Activated CD8-positive, alpha-beta memory T cell treated with anti-CD3 and anti-CD28 coated beads, Interleukin-2, amount 50 U/mL, for 48 hours (primary cell): Measurements from ENCODE around the gene ANO2.
"Not testable (repeated sequence)": the region's sequence is repeated elsewhere in the genome, so short reads cannot be mapped to it uniquely, and the experiment has no call there.

Experiments used
- DNase-seq: peaks from one replicate; pipeline ENCODE4 v3.0.0-alpha.2; 2020

Gene ANO2

DNA sequence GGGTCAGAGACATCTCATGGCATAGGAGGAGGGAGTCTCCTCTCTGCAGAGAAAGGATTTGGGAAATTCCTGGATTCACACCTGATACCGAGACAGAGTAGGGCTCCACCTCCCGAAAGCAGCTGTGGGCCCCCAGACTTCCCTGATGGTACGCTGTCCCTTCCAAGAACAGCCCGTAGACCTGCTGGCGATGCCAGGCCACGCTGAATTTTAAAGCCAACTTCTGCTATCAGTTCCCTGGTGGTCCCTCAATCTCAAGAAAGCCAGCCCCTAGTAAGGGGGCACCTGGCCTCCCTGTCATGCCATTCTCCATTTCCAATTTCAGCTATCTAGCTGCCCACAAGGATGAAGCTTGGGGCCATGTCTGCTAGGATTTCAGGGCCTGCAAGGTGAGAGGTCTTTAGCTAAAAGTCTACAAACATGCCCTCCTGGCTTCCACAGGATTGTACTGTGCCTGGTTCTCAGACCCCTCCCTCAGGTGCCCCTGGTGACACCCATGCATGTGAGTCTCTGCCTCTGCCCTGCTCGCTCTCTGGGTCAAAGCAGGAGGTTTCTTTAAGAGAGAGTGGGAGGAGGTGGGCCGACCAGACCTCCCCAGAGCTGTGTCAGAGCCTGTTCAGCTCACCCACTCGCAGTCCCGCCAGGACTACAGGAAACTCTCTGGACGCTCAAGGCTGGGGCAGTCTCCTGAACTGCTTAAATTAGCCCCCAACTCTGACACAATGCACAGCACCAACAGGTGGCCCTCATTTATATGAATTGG, 30.5 kb downstream of the ANO2 start:
- no peak for DNase-seq

DNA sequence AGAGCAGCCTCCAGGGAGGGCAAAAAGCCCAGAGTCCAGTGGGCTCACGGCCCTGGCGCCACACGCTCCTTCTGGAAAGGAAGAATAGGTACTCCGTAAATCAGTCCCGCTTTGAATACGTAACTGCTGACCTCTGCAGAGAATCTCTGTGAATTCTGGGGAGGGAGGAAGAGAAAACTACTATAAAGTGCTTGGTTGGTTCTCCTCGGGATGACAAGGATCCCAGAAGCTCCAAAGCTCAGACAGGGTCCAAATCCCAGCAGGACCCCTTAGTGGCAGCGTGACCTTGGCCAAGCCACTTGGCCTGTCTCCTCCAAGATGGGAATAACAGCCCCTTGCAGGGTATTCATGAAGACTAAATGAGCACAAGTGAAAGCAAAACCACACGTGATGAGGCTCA, 31.7 kb downstream of the ANO2 start:
- no peak for DNase-seq

DNA sequence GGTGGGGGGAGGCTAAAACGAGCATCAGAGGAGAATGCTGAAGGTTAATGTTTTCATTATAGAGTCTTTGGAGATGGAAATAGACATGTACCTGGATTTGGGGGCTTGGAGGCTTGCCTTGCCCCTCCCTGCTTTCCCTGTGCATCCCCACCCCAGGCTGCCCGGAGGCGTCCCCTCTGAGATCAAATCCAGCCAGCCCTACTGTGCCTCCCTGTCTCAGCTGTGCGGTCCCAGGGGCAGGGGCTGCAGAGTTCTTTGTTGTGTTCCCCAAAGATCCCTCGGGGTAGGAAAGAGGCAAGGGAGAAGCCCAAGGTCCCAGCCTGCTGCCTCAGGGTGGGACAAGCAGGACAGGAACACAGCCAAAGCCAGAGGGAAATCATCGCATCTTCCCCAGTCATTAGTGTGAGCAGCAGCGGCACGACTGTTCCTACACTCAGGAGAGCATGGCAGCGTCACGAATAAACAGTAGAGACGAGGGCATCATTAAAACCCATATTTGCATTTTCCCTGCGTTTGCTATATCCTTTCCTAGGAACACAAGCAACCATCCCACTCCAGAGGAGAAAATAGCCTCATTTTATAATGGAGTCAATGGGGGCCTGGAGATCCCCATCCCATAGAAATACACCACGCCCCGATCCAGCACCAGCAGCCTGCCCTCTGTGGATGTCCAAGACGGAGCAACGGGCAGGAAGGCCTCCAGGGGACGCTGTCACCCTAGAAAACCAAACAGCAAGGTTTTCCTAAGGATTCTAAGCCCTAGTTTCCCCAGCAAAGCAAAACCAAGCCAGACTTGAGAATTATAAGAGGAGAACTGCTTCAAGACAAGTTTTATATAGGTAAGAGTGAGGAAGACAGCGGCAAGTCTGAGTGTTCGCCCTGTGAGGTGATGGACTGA, 32.4 kb downstream of the ANO2 start:
- DNase-seq = no peak

DNA sequence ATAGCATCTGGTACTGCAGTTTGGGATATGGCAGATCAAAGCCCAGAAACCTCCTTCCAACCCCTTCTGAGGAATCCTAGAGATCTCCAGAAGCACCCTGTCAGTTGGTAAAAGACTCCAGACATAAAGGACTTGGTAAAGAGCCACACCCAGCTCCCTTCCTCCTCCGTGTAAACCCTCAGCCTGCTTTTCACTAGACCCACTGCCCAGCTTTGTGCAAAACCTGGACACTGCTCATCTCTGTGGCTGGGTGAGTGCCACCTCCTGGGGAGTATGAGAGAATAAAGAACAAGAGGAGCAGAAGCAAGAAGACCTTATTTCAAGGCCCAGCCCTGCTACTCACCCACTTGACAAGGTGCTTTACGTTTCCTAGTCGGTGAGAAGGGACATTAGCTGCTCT, 33.0 kb downstream of the ANO2 start:
- DNase-seq = no peak

DNA sequence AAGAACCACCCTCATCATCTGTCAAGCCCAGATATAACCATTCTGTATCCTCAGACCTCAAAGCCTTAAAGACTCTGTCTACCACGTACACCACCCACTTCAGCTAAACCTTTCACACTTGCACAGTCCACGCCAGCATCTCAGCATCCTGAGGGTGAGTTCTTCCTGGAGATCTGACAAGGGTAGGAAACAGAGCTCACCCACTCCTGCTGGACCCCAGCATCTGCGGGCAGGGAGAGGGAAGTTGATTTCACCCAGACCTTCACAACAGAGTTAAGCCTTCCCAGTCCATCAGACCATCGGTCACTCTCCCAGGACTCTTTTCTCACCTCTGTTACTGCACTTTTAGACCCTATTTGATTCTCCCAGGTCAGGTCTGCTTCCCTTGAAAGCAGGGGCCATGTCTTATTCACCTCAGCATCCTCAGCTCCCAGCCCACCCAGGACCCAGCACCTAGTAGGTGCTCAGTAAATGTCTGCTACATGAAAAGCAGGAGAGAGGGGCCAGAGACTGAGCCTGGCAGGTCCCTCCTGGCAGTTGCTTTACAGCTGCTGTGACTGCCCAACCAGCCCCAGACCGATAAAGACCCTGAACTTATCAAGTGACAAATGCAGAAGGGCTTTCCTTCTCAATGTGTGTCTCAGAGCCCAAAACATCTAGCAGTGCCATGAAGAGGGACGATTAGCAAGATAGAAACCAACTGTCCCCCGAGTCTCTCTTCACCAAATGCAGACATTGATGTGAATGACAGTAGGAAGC, 34.1 kb downstream of the ANO2 start:
- DNase-seq = no peak

DNA sequence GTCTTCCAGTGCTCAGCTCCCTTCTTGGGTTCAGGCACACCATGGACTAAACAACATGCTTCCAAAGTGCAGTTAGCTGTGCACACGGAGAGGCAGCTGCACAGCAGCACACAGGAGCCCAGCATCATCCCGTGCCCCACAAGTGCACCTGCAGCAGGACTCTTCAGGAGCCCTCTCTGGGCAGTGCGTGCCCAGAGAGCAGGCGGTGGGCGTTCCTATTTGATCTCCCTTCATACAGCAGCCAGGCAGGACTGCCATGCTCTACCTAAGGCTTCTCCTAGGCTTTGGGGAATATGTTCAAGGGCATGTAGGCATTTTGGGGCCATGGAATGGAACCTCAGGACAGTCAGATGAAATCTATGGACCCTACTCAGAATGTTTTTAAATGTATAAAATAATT, 35.5 kb downstream of the ANO2 start:
- no peak for DNase-seq

DNA sequence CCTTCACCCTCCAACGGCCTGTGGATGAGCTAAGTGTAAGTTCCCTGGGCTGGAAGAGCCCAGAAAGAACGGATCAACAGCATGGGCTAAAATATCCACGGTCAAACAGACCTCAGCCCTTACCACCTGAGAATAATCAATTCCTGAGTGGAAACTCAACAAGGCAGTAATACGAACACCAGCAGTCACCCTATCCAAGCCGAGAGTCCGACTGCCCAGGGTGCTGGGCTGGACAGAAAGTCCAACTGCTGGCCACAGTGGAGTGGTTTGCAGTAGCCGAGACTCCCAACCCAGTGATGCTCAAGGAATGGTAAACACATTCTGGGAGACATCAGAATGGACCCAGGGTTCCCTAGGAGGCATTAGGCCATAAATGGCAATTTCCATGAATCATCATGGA, 36.8 kb downstream of the ANO2 start:
- no peak for DNase-seq

DNA sequence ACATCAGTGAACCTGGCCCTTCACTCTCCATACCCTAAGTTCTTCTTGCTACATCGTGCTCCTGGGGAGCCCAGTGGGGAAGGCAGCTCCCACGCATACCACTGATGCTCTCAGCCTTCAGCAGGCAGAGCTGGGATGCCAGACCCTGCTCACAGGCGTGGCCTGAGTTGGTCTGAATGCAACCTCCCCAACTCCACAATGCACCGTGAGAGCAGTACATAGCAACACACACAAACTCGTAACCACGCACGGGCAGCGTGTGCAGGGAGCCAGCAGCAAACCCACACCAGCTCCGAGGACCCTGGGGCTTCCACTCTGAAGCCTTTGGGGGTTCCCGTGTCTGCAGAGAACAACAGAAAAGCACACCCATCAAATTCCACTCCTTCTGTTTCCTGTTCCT, 37.3 kb downstream of the ANO2 start:
- DNase-seq = no peak

DNA sequence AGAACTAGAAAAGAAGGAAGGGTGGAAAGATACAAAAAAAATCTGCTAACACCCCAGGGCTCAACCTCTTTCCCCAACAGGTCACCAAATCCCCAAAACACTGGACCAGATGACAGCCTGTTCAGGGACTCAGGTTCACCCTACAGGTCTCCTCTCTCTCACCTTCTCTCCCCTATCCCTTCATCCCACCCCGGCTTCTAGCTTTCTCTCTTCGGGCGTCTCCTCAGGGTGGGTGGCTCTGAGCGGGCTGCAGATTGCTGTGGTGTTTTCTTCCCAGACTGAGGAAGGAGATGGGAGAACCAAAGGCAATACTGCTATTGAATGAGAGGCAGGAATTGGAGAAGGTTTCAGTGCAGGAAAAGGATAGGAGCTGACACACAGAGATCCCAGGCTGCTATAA, 39.3 kb downstream of the ANO2 start:
- no peak for DNase-seq

DNA sequence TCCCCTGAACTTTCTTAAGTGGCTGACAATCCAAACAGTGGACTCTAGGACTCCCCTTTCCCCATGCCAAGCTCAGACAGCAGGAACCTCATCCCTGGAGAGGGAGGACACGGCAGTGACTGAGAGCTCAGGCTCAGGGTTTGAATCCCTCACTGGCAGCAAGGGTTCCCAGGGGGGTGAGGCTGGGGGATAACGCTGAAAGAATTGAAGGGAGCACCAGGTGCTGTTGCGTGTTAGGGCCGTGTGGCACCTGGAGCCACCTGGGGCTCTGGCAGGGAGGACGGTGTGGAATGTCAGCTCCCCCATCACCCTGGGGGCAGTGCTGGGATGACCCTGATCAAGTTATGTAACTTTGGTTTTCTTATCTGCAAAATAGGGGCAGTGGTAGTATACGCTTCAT, 40.1 kb downstream of the ANO2 start:
- DNase-seq = peak; percentile 29

DNA sequence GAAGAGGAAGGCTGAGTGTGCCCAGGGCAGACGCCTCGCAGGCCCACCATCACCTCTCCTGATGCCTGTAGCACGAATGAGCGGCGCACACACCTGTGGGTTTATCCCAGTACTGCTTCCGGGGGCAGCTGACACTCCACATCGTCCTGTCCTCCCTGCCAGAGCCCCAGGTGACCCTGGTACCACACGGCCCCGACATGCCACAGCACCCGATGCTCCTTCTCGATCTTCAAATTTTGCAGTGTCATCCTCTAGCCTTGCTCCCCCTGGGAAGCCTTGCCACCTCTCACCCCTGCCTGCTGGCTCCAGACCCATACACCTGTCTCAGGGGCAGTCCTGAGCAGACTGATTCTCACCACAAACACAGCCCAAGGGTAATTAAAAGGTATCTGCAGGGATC, 40.6 kb downstream of the ANO2 start:
- DNase-seq = peak; percentile 10

DNA sequence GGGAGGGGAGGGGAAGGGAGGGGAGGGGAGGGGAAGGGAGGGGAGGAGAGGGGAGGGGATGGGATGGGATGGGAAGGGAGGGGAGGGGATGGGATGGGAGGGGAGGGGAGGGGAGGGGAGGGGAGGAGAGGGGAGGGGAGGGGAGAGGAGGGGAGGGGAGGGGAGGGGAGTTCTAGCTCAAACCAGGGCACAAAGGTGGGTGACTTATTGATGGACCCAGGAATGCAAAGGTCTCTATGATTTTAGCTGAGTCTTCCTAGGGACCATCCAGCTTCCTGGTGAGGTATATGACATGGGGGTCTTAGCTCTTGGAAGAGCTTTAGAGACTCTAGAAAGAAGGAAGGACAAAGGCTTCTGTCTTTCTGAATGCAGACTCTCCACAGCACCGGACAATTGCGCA, 42.3 kb downstream of the ANO2 start:
- no peak for DNase-seq

DNA sequence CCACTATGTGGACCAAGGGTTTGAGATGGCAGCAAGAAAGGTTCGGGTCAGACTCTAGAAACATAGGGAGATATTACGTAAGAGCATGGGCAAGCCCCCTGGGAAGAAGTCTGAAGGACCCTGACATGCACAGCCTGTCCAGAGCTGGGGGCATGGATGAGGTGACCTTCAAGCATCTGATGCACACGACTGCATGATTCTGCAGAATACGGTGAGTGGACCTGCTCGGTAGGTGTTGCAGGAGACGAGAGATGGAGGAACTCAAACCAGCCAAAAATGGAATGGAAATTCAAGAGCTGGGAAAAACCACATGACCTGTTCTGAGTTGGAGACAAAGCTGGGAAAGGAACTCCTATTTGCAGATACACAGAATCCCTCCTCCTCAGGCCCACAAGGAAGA, 43.6 kb downstream of the ANO2 start:
- no peak for DNase-seq

DNA sequence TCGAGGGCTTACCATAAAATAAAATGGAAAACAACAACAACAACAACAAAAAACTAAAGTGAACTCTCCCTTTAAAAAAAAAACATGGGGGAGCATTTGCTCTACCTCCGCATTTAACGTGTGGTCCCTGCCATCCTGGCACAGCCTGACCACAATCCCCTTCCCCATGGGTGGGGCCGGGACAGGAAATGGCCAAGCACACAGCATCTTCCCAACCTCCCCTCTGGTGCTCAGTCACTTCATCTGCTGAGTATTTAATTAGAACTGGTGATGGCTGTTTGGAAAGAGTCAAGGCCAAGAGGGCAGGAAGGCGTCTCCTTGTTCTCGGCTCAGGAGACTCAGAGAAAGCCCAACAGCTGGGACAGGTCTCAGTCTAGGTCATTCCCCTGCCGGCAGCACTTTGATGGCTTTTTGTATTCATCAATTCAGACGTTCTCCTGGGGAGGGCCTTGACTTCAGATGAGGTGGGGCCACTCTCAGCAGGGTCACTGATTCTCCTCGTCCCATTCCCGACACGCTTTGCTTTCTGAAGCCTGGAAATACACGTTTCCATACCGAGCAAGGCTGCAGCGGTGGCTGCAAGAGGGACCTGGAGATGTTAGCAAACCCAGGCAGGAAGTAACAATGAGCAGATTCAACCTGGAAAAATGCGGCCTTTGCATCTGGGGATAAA, 44.4 kb downstream of the ANO2 start:
- DNase-seq = no peak

DNA sequence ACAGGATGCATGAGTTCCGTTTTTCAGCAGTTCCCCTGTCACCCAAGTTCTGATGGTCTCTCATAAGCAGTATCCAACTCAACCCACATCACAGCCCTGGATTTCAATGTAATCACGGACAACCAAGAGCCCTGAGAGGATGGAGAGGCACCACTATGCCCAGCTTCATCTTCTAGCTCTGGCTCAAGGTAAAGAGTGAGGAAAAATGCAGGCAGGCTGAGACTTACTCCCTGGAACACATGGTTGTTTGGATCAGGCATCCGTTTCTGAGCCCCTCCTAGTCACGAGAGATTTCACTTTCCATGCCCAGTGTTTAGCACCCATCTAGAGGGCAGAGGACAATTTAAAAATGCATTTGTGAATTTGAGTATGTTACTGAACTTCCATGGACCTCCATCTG, 45.0 kb downstream of the ANO2 start:
- DNase-seq = no peak

DNA sequence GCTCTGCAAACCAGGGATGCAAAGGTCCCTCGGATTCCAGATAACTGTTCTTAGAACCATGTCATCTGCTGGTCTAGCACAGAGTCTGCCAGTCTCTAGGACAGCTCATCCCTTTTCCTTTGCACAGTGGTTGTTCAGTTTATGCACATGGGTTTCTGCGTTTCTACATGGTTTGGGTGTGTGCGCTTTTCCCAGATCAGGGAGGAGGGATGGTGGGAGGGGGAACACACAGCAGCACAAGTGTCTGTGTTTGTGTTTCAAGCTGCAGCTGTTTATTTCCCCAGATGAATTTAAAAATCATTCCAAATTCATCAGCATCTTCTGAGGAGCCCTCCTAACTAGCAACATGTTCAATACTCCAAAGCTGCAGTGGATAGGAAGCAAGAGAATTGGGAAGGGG, 45.4 kb downstream of the ANO2 start:
- DNase-seq = no peak

DNA sequence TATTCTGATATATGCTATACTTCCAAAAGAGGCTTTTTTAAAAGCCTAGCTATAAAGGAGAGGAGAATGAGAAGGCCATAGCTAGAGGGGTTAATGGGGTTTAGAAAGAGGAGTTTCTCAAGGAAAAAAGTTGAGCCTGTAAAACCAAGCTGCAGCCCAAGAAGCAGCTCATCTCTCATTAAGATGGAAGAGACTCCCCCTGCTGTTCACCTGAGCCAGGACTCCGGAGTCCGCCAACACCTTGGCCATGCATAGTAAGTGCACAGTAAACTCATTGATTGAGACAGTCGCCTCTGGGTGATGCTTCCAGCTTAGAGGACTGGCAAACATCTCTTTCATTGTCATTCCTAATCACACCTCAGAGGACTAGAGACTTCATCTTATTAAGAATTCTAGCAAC, 46.2 kb downstream of the ANO2 start:
- DNase-seq = no peak

DNA sequence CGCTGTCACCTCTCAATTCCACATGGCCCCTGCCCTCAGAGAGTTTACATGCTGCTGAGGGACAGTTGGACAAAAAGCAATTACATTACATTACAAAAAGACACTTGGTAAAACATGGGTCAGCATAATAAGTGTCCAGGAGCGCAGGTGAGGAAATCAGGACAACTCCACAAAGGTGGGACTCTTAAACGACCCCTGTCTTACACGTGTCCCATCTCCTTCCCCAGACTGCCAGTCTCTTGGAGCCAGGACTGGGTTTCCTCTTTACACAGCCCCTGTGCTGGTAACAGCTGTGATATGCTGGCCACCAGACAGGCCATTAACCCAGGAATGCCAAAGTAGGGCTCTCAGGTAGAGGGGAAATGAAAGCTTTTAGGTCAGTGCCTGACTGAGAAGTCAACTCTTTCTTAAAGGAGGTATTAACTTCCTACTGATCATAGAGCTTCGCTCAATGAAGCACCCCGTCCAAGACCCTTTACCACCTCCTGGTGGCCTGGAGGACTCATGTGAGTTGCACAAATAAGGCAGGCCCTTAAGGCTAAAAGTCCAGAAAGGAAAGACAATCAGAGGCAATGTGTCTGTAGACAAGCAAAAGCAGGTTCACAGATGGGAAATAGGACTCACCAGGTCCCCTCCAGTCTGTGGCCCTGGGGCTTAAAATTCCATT, 55.5 kb downstream of the ANO2 start:
- DNase-seq = peak; percentile 68

DNA sequence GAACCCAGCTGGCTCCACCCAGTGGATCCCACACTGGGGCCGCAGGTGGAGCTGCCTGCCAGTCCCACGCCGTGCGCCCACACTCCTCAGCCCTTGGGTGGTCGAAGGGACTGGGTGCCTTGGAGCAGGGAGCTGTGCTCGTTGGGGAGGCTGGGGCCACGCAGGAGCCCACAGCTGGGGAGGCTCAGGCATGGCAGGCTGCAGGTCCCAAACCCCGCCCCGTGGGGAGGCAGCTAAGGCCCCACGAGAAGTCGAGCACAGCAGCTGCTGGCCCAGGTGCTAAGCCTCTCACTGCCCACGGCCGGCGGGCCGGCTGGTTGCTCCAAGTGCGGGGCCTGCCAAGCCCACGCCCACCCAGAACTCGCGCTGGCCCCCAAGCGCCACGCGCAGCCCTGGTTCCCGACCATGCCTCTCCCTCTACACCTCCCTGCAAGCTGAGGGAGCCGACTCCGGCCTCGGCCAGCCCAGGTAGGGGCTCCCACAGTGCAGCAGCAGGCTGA, 56.2 kb downstream of the ANO2 start:
- DNase-seq = no peak

DNA sequence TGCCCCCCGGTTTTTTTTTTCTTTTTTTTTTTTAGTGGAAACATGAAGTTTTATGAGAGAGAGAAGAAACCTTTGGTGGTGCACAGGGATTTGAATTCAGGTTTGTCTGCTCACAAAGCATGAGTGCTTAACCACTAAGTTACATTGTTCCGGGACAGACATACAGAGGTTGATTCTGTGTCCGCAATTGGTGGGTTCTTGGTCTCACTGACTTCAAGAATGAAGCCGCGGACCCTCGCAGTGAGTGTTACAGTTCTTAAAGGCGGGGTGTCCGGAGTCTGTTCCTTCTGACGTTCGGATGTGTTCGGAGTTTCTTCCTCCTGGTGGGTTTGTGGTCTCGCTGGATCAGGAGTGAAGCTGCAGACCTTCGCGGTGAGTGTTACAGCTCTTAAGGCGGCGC, 57.2 kb downstream of the ANO2 start:
- DNase-seq = not testable (repeated sequence)

DNA sequence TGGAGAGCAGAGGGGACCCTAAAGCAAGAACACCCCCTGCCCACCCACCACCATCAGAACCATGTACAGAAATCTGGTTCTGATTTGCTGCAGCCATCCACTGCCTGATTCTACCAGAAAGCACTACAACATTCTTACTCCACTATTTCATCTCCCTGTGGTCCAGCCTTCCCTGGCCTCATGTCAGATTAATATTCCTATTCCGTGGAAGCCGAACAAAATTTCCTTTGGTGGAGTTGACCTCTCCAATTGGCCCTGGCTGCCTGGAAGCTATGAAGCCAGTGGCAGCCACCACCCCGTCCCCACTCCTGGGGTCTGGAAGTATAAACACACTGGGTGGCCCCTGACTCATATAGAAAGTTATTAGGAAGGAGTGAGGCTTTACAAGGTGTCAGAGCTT, 60.2 kb downstream of the ANO2 start:
- DNase-seq = no peak

DNA sequence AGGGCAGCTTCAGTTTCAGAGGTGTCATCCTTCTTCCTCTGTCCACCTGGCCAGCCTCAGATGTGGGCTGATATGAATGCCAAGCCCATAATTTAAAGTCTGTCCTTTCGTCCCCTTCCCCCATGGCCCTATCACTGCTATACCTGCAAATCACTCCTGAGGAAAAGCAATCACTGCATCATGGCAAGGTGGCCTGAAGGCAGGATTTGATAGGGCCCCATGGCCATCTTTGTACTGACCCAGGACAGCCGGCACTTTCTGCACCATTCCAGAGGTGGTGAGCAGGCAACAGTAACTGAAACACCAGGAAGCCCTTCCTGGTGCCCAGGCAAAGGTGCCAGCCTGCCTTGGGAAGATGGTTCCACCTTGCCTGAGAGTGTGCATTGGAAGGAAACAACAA, 60.8 kb downstream of the ANO2 start:
- no peak for DNase-seq
